HG03280 (cell line): ENCODE results near the gene REEP2.
"Not testable (repeated sequence)": the region's sequence is repeated elsewhere in the genome, so short reads cannot be mapped to it uniquely, and the experiment has no call there.

ENCODE experiments used
- ATAC-seq: cut with Tn5 transposase; IDR thresholded peaks from one replicate; pipeline ENCODE4 v1.9.1; 2021; ENCODE audit warnings: mild to moderate bottlenecking, moderate library complexity; ENCODE audit not compliant: unreplicated experiment

Gene REEP2

GRCh38 chr5:138466125-138466899 lies 27.5 kb downstream of the REEP2 start:
- ATAC-seq = no peak

- no peak for ATAC-seq
Observed at GRCh38 chr5:138466900-138467710, 28.2 kb downstream of the REEP2 start.

- no peak for ATAC-seq
Observed at GRCh38 chr5:138467711-138468132, 28.9 kb downstream of the REEP2 start.

- ATAC-seq = no peak
Observed at GRCh38 chr5:138468133-138468965, 29.5 kb downstream of the REEP2 start.

- ATAC-seq = no peak
Observed at GRCh38 chr5:138468966-138469539, 30.2 kb downstream of the REEP2 start.

- no peak for ATAC-seq
Observed at GRCh38 chr5:138469540-138470321, 30.9 kb downstream of the REEP2 start.

- no peak for ATAC-seq
Observed at GRCh38 chr5:138470322-138471051, 31.6 kb downstream of the REEP2 start.

GRCh38 chr5:138471052-138471361 lies 32.1 kb downstream of the REEP2 start:
- no peak for ATAC-seq

GRCh38 chr5:138472353-138472752 lies 33.5 kb downstream of the REEP2 start:
- no peak for ATAC-seq

GRCh38 chr5:138473151-138473550 lies 34.3 kb downstream of the REEP2 start:
- ATAC-seq = not testable (repeated sequence)

GRCh38 chr5:138476918-138477317 lies 38.1 kb downstream of the REEP2 start:
- ATAC-seq = no peak

GRCh38 chr5:138482638-138483037 lies 43.8 kb downstream of the REEP2 start:
- no peak for ATAC-seq

- ATAC-seq = no peak
Observed at GRCh38 chr5:138488481-138488945, 49.7 kb downstream of the REEP2 start.

- ATAC-seq = no peak
Observed at GRCh38 chr5:138489683-138490061, 50.8 kb downstream of the REEP2 start.

- ATAC-seq = no peak
Observed at GRCh38 chr5:138490648-138491283, 51.9 kb downstream of the REEP2 start.

GRCh38 chr5:138491284-138491648 lies 52.4 kb downstream of the REEP2 start:
- ATAC-seq = no peak

GRCh38 chr5:138491669-138492559 lies 53.1 kb downstream of the REEP2 start:
- peak; percentile 99 for ATAC-seq

- no peak for ATAC-seq
Observed at GRCh38 chr5:138492560-138493045, 53.7 kb downstream of the REEP2 start.
